HG03045 (cell line): ENCODE results near the gene RGPD3.
"Not testable (repeated sequence)": the region's sequence is repeated elsewhere in the genome, so short reads cannot be mapped to it uniquely, and the experiment has no call there.

Experiments
- ATAC-seq: cut with Tn5 transposase; IDR thresholded peaks from one replicate; pipeline ENCODE4 v1.9.1; 2021; ENCODE audit warnings: mild to moderate bottlenecking, moderate library complexity; ENCODE audit not compliant: unreplicated experiment

The RGPD3 gene

GRCh38 chr2:106468107-106468506 is at the start of gene RGPD3:
TSS of gene RGPD3 (minus strand) at chr2:106468413. CDS start at chr2:106468288, 125 bp downstream.
- not testable (repeated sequence) for ATAC-seq

DNA sequence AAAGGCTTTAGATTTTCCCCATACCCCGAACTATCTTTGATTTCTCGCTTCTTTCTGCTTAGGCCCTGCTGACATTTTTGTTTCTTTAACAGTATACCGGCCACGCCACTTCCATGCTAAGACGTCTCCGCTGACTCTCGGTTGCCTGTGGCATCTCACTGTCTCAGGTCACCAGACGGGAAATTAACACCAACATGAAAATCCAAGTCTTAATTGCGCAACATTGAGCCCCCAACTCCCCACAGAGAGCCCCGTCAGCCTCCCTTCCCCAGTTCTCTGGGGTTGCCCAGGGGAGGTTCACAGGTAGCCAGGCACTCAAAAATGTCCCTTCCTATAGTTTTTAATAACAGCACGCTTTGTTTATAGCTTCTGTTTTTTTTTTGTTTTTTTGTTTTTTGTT is 49.1 kb upstream of the RGPD3 start:
- no peak for ATAC-seq

GRCh38 chr2:106516864-106517263 is 48.7 kb upstream of the RGPD3 start:
- no peak for ATAC-seq

- ATAC-seq = no peak
Measured at GRCh38 chr2:106516436-106516835, 48.2 kb upstream of the RGPD3 start.

GRCh38 chr2:106514827-106515226 is 46.6 kb upstream of the RGPD3 start:
- not testable (repeated sequence) for ATAC-seq

DNA sequence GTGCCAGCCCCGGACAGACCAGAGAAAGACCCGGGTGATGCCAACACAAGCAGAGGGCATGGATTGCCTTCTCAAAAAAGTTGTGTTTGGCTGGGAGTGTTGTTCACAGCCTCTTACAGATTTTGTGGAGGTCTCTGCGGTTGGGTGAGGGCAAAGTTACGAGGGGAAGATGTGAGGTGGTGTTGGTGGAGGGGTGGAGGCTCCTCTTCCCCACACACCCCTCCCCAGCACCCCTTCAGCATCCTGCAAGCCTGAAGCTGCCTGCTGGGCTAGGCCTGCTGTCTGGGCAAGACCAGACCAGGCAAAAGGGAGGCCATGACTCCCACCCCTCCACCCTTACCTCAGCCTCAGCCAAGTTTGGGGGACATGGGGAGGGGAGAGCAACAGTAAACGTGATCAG is 45.2 kb upstream of the RGPD3 start:
- not testable (repeated sequence) for ATAC-seq

DNA sequence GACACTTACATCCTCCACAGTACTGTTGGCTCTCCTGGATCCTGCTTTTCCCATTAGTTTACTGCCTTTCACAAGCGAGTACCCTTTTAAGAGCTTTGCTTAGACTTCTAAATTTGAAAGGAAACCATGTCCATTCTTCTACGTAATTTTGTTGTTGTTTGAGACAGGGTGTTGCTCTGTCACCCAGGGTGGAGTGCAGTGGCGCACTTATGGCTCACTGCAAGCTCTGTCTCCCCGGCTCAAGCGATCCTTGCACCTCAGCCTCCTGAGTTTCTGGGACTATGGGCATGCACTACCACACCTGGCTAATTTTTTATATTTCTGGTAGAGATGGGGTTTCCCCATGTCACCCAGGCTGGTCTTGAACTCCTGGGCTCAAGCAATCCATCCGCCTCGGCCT is 43.7 kb upstream of the RGPD3 start:
- not testable (repeated sequence) for ATAC-seq

DNA sequence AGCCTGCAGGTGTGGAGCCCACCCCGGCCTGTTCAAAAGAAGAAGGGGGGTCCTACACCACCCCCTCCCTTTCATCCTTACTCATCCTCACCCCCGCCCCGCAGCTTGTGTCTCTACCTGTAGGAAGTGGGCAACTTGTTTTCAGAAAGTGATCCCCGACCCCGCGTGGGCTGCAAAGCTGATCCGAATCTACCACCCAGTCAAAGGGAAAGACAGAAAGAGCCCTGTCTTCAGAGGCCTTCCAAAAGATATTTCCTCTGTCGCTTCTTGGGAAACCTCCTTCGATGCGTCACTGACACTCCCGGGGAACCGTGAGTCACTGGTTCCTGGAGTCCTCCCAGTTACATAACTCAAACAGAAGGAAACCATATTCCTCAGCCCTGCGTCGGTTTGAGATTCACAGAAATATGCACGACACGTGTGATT is 43.3 kb upstream of the RGPD3 start:
- not testable (repeated sequence) for ATAC-seq

- not testable (repeated sequence) for ATAC-seq
Measured at GRCh38 chr2:106510791-106511190, 42.6 kb upstream of the RGPD3 start.

DNA sequence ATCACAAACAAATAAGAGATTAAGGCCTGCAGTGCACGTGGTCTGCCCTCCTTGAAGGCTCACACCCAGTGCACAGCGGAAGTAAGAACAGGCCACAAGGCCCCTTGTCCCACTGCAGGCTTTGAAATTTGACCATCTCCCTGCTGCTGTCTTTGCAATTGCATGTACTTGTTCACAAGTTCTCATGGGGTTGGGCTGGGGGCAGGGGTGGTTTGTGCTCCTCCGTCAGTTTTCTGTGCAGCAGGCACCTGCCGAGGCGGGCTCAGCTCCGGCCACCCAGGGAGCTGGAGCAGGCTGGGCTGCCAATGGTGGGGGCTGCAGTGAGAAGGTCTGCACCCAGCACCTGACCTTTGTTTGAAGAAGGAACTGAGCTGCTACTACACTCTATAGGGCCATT is 41.2 kb upstream of the RGPD3 start:
- not testable (repeated sequence) for ATAC-seq

- ATAC-seq = not testable (repeated sequence)
Measured at GRCh38 chr2:106508660-106509373, 40.6 kb upstream of the RGPD3 start.

DNA sequence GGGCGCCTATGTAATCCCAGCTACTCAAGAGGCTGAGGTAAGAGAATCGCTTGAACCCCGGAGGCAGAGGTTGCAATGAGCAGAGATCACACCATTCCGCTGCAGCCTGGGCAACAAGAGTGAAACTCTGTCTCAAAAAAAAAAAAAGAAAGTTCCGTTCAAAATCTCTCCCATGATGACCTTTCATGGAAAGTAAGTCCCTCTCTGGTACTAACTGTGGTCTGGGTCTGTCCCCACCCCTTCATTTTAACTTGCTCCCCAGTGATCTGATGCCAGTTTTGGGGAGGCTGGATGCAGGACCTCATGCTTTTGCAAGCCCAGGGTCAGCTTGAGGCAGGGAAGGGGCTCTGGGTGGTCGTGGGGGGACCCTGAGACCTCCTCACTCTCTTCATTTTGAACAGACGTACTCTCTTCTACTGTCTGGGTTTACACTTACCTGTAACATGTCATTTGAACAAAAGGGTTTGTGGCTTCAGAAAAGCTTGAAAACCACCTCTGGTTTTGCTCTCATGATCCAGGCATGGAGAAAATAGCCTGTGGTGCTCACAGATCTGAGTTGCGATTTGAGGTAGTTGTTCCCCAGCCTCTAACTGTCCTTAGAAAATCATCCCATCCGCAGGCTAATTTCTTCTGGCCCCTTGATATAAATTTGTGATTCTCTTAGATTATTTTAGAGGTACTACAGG is 37.9 kb upstream of the RGPD3 start:
- ATAC-seq = not testable (repeated sequence)

DNA sequence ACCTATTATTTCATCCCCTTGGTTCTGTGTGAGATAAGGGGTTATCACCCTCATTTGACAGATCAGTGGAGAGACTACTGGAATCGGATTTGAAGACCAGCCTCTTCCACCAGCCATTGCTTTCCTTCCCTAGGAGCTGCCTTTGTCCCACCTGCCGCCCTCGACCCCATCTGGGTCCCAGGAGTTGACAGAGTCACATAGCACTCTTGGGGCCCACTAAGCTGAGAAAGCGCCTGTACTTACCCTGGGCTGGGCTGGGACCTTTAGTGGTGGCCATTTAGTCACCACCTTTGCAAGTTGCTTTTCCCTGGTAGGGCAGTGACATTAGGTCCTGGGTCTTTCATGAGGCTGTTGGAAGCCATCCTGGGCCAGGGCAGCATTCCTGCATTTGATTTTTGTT is 36.6 kb upstream of the RGPD3 start:
- not testable (repeated sequence) for ATAC-seq

DNA sequence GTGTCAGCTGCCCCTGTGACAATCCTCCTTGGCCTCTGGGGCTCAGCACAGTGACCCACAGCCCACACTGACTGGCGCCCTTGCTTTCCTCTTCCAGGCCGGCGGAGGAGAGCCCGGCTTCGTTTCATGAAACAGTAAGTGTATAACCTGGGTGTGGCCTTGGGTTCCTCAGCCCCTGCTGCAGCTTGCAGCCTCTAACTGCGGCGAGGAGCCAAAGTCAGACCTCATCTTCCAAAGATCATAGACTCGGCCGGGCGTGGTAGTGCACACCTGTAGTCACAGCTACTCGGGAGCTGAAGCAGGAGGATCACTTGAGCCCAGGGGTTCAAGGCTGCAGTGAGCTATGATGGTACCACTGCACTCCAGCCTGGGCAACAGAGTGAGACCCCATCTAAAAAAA is 36.0 kb upstream of the RGPD3 start:
- not testable (repeated sequence) for ATAC-seq

DNA sequence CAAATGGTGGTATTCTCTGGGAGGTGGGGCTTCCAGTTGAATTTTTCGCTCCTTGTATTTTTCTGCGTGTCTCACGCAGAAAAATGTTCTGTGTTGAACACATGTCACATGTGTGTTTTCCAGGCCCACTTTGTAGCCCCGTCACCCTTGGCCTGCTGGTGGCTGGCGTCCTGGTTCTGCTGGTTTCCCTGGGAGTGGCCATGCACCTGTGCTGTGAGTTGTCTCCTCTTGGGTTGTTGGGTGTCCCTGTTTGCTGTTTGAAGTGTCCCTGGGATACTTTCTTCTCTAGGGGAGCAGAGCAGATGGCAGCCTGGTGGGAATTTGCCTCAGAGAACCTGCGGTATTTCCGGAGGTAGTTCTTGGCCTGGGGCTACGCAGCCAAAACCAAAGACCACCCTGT is 34.1 kb upstream of the RGPD3 start:
- not testable (repeated sequence) for ATAC-seq

DNA sequence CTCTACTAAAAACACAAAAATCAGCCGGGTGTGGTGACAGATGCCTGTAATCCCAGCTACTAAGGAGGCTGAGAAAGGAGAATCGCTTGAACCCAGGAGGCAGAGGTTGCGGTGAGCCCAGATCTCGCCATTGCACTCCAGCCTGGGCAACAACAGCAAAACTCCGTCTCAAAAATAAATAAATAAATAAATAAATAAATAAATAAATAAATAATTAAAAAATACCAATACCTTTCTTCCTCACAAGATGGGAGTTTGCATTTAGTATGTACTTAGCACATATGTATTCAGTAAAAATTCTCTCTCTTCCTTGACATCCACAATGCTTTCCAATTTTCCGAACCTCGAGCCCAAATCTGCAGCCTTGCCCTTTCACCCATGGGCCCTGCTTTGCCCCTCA is 32.1 kb upstream of the RGPD3 start:
- ATAC-seq = not testable (repeated sequence)

DNA sequence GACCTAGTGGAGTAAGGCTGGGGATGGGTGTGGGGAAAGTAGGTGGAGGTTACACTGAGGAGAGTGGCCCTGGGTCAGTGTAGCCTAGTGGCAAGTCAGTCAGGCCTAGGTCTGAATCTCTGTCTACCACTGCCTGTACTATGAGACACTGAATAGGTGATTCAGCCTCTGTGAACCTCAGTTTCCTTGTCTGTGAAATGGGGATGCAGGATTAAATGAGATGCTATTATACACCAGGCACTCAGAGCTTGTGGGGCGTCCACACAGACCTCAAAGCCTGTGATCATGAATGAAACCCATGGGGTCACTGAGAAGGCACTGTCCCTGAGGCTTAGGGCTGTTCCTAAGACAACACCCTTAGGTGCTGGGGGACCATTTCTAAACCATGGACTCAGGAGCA is 30.3 kb upstream of the RGPD3 start:
- not testable (repeated sequence) for ATAC-seq

- not testable (repeated sequence) for ATAC-seq
Measured at GRCh38 chr2:106492913-106493312, 24.7 kb upstream of the RGPD3 start.

GRCh38 chr2:106492399-106492798 is 24.2 kb upstream of the RGPD3 start:
- not testable (repeated sequence) for ATAC-seq

DNA sequence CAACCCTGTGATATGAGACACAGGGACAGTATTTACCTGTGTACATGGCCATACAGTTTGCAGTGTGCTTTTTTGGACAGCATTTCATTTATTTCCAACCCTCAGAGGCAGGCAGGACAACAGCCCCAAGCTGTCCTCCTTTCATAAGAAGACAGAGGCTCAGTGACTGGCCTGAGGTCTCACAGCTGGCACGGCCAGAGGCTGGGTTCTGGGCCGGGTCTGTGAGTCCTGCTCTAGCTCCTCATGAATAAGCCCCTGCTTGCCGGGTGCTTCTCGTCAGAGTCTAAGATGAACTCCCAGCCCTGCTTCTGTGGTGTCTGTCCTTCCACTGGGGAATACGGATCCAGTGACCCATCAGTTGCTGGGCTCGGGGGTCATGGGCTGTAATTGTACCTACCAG is 21.5 kb upstream of the RGPD3 start:
- ATAC-seq = not testable (repeated sequence)

- not testable (repeated sequence) for ATAC-seq
Measured at GRCh38 chr2:106487386-106488191, 19.4 kb upstream of the RGPD3 start.
